Measurements from ENCODE around the gene GABRG3. TPM values are rescaled to one million over a fixed set of nuclear protein-coding genes. Genes with fewer than 3 reads are reported as not detected.

The GABRG3 gene
- total RNA-seq, 1 experiment from 2014 or later: not detected

- no TSS peak for BruUV-seq (replicated peaks)
- Mint-ChIP-seq H3K4me3 (ENCODE audit: low read depth, unreplicated experiment) (no peak overlapping the region), H3K27me3 (ENCODE audit: unreplicated experiment) (no peaks in the 10 kb centered on the region), H3K27ac (ENCODE audit: unreplicated experiment) (no peak overlapping the region), H3K9me3 (ENCODE audit: low read depth, unreplicated experiment) (no peaks in the 10 kb centered on the region), H3K36me3 (ENCODE audit: insufficient read depth, unreplicated experiment) (no peaks in the 10 kb centered on the region), H3K4me1 (ENCODE audit: low read depth, unreplicated experiment) (no peaks in the 10 kb centered on the region)
- TF ChIP-seq CTCF (IDR thresholded peaks at IDR 0.05; ENCODE audit: unreplicated experiment): no peak
- intact Hi-C loops (cut with micrococcal nuclease; ENCODE audit: unreplicated experiment): no loop called here
- DNase-seq: no peak
- CTCF ChIA-PET: no interaction called here
These were observed 115.2 kb downstream of the GABRG3 start for GRCh38 chr15:27086149-27086548.

GRCh38 chr15:27086805-27087204 is 115.8 kb downstream of the GABRG3 start:
- TF ChIP-seq CTCF (IDR thresholded peaks at IDR 0.05; ENCODE audit: unreplicated experiment): no peak
- intact Hi-C loops (cut with micrococcal nuclease; ENCODE audit: unreplicated experiment): no loop called here
- CTCF ChIA-PET: no interaction called here
- Mint-ChIP-seq H3K27me3 (ENCODE audit: unreplicated experiment) (no peaks in the 10 kb centered on the region), H3K4me1 (ENCODE audit: low read depth, unreplicated experiment) (no peaks in the 10 kb centered on the region), H3K36me3 (ENCODE audit: insufficient read depth, unreplicated experiment) (no peaks in the 10 kb centered on the region), H3K9me3 (ENCODE audit: low read depth, unreplicated experiment) (no peaks in the 10 kb centered on the region), H3K4me3 (ENCODE audit: low read depth, unreplicated experiment) (no peak overlapping the region), H3K27ac (ENCODE audit: unreplicated experiment) (no peak overlapping the region)
- no TSS peak for BruUV-seq (replicated peaks)
- no peak for DNase-seq

DNA sequence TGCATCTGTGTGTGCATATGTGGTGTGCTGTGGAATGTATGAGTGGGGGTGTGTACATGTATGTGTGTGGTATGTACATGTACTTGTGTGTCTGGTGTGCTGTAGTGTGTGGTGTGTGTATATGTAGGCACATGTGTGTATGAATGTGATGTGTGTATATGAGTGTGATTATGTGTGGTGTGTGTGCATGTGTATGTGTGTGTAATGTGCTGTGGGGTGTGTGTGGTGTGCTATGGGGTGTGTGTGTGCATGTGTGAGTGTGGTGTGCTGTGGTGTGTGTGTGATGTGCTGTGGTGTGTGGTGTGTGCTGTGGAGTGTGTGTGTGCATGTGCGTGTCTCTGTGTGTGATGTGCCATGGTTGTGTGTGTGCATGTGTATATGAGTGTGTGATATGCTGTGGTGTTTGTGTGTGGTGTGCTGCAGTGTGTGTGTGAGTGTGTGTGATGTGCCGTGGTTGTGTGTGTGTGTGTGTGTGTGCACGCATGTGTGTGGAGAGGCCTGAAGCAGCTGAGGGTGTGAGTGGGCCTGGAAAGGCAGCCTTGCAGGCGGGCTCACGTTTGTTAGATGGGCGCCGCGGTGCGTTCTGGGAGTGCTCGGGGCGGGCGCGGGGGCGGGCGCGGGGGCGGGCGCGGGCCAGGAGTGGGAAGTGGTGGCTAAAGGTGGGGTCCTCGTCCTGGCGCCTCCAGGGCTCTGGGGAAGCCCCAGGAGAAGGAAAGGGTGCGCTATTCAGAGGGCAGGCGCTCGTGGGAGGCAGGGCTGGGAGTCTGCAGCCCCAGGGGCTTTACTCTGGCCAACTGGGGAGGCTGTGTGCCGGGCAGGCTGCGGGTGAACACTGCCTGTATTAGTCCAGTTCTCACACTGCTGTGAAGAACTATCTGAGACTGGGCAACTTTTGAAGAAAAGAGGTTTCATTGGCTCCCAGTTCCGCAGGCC is 116.9 kb downstream of the GABRG3 start:
- no peak for DNase-seq
- Mint-ChIP-seq H3K27me3 (ENCODE audit: unreplicated experiment) (no peaks in the 10 kb centered on the region), H3K4me1 (ENCODE audit: low read depth, unreplicated experiment) (no peaks in the 10 kb centered on the region), H3K4me3 (ENCODE audit: low read depth, unreplicated experiment) (no peak overlapping the region), H3K9me3 (ENCODE audit: low read depth, unreplicated experiment) (no peaks in the 10 kb centered on the region), H3K36me3 (ENCODE audit: insufficient read depth, unreplicated experiment) (no peaks in the 10 kb centered on the region), H3K27ac (ENCODE audit: unreplicated experiment) (no peak overlapping the region)
- CTCF ChIA-PET: no interaction called here
- intact Hi-C loops (cut with micrococcal nuclease; ENCODE audit: unreplicated experiment): no loop called here
- BruUV-seq (replicated peaks): no TSS peak
- TF ChIP-seq CTCF (IDR thresholded peaks at IDR 0.05; ENCODE audit: unreplicated experiment): no peak

GRCh38 chr15:27088584-27089232 is 117.7 kb downstream of the GABRG3 start:
- no peak for TF ChIP-seq CTCF (IDR thresholded peaks at IDR 0.05; ENCODE audit: unreplicated experiment)
- H3K4me1 Mint-ChIP-seq (ENCODE audit: low read depth, unreplicated experiment): no peaks in the 10 kb centered on the region
- no TSS peak for BruUV-seq (replicated peaks)
- CTCF ChIA-PET: no interaction called here
- no peak overlapping the region for H3K4me3 Mint-ChIP-seq (ENCODE audit: low read depth, unreplicated experiment)
- intact Hi-C loops (cut with micrococcal nuclease; ENCODE audit: unreplicated experiment): no loop called here
- DNase-seq: no peak
- H3K9me3 Mint-ChIP-seq (ENCODE audit: low read depth, unreplicated experiment): no peaks in the 10 kb centered on the region
- H3K27ac Mint-ChIP-seq (ENCODE audit: unreplicated experiment): no peak overlapping the region
- H3K27me3 Mint-ChIP-seq (ENCODE audit: unreplicated experiment): no peaks in the 10 kb centered on the region
- H3K36me3 Mint-ChIP-seq (ENCODE audit: insufficient read depth, unreplicated experiment): no peaks in the 10 kb centered on the region

All from Calu3 (cell line).